SJCRH30 (cell line): ENCODE data around the gene ADAM8. TPM values are rescaled to one million over a fixed set of nuclear protein-coding genes. Genes with fewer than 3 reads are reported as not detected.

Experiments used
- DNase-seq, 2 experiments: peaks; one replicate each; pipeline ENCODE4 v3.0.0-alpha.2; 2015 to 2020
- H3K27ac ChIP-seq: fragments of 250-450 bp; sonication (Bioruptor Pico); 2 replicates; pipeline ENCODE4 v1.5.1; 2020; ENCODE audit warnings: mild to moderate bottlenecking, moderate library complexity
- H3K27me3 ChIP-seq: fragments of 250-450 bp; sonication (Bioruptor Pico); 2 replicates; pipeline ENCODE4 v1.5.1; 2020; ENCODE audit warnings: mild to moderate bottlenecking, moderate library complexity
- H3K36me3 ChIP-seq: fragments of 250-450 bp; sonication (Bioruptor Pico); 2 replicates; pipeline ENCODE4 v1.5.1; 2020; ENCODE audit warnings: mild to moderate bottlenecking, moderate library complexity
- H3K4me1 ChIP-seq: fragments of 250-450 bp; sonication (Bioruptor Pico); 2 replicates; pipeline ENCODE4 v1.5.1; 2020; ENCODE audit warnings: mild to moderate bottlenecking, moderate library complexity
- H3K4me3 ChIP-seq: fragments of 250-450 bp; sonication (Bioruptor Pico); 2 replicates; pipeline ENCODE4 v1.5.1; 2020; ENCODE audit warnings: mild to moderate bottlenecking, moderate library complexity
- H3K9me3 ChIP-seq: fragments of 250-450 bp; sonication (Bioruptor Pico); replicated peaks from 2 replicates; pipeline ENCODE4 v1.5.1; 2020; ENCODE audit warnings: mild to moderate bottlenecking, moderate library complexity
- total RNA-seq: library from RNA; depleted of rRNA; stranded (reverse); fragments of >200 nt; shearing (Covaris generic); gene quantifications from 2 replicates; pipeline ENCODE4 v1.2.3, GENCODE V29; 2014

The ADAM8 gene
- total RNA-seq, 1 experiment from 2014 or later, result 0.67 TPM

GRCh38 chr10:133258818-133259601 is 17.7 kb downstream of the ADAM8 start:
- Histone ChIP-seq H3K4me3 (no peak overlapping the region), H3K36me3 (no peaks in the 10 kb centered on the region), H3K27me3 (no peaks in the 10 kb centered on the region), H3K9me3 (no peaks in the 10 kb centered on the region), H3K4me1 (peaks cover 23% of the 10 kb centered on the region), H3K27ac (peak overlapping the region; percentile 63)
- peak; percentile 86 to 89 for DNase-seq

- H3K27me3 ChIP-seq, result no peaks in the 10 kb centered on the region
- no peak overlapping the region; the same call in 1 of the 2 replicates for H3K4me3 ChIP-seq
- DNase-seq, result no peak
- peak overlapping the region; percentile 63 for H3K27ac ChIP-seq
- no peaks in the 10 kb centered on the region for H3K9me3 ChIP-seq
- H3K4me1 ChIP-seq, result peaks cover 23% of the 10 kb centered on the region
- H3K36me3 ChIP-seq, result no peaks in the 10 kb centered on the region
Measured at GRCh38 chr10:133258066-133258817, 18.4 kb downstream of the ADAM8 start.

DNA sequence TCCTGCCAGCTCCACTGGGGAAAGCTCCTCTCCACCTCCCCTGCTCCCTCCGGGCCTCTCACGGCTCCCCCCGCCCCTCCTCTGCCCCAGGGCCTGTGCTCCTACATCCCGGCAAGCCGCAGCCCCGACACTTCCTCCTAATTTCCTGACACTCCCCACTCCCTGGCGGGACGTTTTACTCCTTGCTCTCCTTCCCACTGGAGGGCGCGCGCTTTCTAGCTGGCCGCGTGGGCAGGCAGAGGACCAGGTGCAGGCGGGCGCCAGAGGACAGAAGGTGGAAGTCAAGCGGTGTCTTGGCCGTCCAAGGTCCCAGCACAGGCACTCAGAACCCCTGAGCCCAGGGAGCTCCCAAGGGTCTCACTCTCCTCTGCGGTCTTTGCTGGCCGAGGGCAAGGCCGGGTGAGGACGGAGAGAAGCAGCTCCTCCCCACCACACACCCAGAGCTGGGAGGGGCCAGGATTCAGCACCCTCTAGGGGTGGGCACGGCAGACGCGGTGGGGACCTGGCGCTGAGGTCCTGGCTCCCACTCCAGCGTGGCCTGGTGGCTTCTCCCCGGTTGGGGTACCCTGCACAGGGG is 19.1 kb downstream of the ADAM8 start:
- H3K27ac ChIP-seq, result no peak overlapping the region
- H3K36me3 ChIP-seq, result no peaks in the 10 kb centered on the region
- peaks cover 23% of the 10 kb centered on the region for H3K4me1 ChIP-seq
- DNase-seq, result peak; percentile 50 to 66
- peak overlapping the region; percentile 35 for H3K4me3 ChIP-seq
- H3K9me3 ChIP-seq, result no peaks in the 10 kb centered on the region
- no peaks in the 10 kb centered on the region for H3K27me3 ChIP-seq

DNA sequence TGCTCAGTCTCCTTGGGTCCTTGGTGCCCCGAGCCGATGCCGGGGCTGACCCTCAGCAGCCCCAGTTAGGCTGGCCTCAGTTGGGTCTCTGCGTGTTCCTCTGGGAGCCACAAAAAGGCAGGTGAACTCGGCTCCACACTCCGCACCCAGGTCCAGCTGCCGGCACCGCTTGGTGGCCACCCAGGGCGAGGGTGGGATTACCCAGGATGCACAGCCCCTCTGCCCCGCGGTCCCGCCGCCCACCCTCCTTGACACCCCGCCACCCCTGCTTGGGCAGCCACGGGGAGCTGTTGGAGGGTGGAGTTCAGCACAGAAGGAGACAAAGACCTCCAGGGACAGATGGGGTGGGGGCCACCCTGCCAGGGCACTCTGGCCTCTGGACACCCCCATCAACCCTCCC is 21.3 kb downstream of the ADAM8 start:
- no peak for DNase-seq
- Histone ChIP-seq H3K36me3 (no peaks in the 10 kb centered on the region), H3K4me1 (peaks cover 23% of the 10 kb centered on the region), H3K9me3 (no peaks in the 10 kb centered on the region), H3K4me3 (no peak overlapping the region), H3K27ac (no peak overlapping the region), H3K27me3 (no peaks in the 10 kb centered on the region)

DNA sequence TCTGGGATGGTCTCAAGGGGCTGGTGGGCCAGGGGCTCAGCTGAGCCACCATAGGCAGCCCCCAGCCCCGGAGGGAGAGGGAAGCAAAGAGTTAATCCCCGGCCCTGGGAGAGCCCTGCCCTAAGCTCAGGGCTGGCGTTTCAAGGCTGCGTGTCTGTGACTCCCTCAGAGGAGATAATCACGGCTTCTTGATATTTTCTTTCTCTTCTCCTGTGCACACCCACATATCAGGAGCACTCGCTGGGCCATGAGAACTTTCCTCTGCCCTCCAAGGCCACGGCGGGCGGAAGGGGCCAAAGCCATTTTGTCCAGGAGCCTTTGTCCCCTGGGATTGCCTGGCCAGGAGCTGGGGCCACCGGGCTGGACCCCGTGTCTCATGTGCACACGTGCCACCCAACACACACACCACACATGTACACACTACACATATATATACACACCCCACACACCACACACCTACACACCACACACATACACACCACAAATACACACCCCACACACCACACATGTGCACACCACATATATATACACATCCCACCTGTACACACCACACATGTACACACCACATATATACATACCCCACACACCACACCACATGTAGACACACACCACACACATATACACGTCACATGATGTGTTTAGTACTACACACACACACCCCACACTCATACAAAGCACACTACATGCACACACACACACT is 22.1 kb downstream of the ADAM8 start:
- DNase-seq, result no peak
- peaks cover 18% of the 10 kb centered on the region for H3K4me1 ChIP-seq
- no peaks in the 10 kb centered on the region for H3K27me3 ChIP-seq
- no peaks in the 10 kb centered on the region for H3K9me3 ChIP-seq
- H3K4me3 ChIP-seq, result no peak overlapping the region
- H3K36me3 ChIP-seq, result no peaks in the 10 kb centered on the region
- H3K27ac ChIP-seq, result no peak overlapping the region

DNA sequence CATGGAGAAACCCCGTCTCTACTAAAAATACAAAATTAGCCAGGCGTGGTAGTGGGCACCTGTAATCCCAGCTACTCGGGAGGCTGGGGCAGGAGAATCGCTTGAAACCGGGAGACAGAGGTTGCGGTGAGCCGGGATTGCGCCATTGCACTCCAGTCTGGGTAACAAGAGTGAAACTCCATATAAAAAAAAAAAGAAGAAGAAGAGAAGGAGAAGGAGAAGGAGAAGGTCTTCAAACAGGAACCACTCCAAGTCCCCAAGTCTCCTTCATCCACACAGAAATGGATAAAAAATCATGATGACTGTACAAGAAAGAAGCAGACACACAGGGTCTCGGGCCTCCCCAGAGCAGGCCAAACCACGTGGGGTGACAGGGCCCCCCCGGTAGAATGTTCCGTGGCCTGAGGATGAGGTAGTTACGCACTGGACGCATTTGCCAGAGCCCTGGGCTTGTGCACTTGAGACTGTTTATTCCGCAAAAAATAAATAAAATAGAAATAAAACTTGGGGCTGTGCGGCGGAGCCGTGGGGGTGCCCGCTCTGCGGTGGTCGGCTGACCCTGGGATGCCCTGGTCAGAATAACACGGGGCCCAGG is 23.2 kb downstream of the ADAM8 start:
- no peak overlapping the region for H3K27ac ChIP-seq
- peaks cover 13% of the 10 kb centered on the region for H3K4me1 ChIP-seq
- H3K36me3 ChIP-seq, result no peaks in the 10 kb centered on the region
- no peaks in the 10 kb centered on the region for H3K9me3 ChIP-seq
- H3K4me3 ChIP-seq, result no peak overlapping the region
- H3K27me3 ChIP-seq, result no peaks in the 10 kb centered on the region
- DNase-seq, result no peak

DNA sequence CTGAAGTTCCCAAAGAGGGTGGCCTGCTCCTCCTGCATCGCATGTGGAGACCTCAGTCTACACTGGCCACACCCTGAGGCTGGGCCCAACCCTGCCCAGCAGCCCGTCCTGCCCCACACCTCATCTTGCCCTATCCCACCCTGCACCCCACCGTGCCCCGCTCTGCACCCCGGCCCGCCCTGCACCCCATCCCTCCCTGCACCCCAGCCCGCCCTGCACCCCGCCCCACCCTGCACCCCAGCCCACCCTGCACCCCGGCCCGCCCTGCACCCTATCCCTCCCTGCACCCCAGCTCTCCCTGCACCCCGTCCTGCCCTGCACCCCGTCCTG is 24.5 kb downstream of the ADAM8 start:
- Histone ChIP-seq H3K27ac (no peak overlapping the region), H3K9me3 (no peaks in the 10 kb centered on the region), H3K4me3 (no peak overlapping the region), H3K4me1 (peaks cover 8% of the 10 kb centered on the region; the same call in 1 of the 2 replicates), H3K27me3 (no peaks in the 10 kb centered on the region), H3K36me3 (no peaks in the 10 kb centered on the region)
- DNase-seq, result no peak

- Histone ChIP-seq H3K27ac (no peak overlapping the region), H3K4me3 (peak overlapping the region; percentile 16; the same call in 1 of the 2 replicates), H3K4me1 (peaks cover 8% of the 10 kb centered on the region; the same call in 1 of the 2 replicates), H3K9me3 (no peaks in the 10 kb centered on the region), H3K27me3 (no peaks in the 10 kb centered on the region), H3K36me3 (no peaks in the 10 kb centered on the region)
- peak; percentile 49 for DNase-seq
Measured at GRCh38 chr10:133251388-133252222, 25.1 kb downstream of the ADAM8 start.

DNA sequence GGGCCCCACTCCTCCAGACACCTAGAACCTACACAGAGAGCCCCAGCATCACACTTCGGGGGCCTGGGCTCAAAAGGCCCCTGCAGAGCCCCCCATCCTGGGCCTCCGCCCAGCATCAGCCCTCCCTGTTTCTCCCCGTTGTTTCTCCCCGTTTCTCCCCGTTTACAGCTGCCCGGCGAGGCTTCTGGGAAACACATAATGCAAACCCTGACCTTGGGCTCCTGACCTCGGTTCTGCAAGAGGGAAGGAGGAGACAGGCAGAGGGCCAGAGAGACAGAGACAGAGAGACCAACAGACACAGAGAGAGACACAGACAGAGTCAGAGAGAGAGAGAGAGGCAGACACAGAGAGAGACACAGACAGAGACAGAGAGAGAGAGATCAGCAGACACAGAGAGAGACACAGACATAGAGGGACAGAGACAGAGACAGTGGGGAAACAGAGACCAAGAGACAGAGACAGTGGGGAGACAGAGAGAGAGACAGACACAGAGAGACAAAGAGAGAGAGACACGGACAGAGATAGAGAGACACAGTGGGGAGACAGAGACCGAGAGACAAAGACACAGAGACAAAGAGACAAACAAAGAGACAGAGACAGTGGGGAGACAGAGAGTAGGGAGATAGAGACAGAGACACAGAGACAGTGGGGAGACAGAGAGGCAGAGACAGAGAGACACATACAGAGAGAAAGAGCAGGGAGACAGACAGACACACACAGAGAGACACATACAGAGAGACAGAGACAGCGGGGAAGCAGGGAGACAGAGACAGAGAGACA is 26.5 kb downstream of the ADAM8 start:
- Histone ChIP-seq H3K27me3 (no peaks in the 10 kb centered on the region), H3K36me3 (no peaks in the 10 kb centered on the region), H3K4me1 (peaks cover 8% of the 10 kb centered on the region; the same call in 1 of the 2 replicates), H3K27ac (no peak overlapping the region), H3K4me3 (no peak overlapping the region), H3K9me3 (no peaks in the 10 kb centered on the region)
- no peak for DNase-seq

GRCh38 chr10:133249094-133249780 is 27.4 kb downstream of the ADAM8 start:
- DNase-seq, result no peak
- H3K9me3 ChIP-seq, result no peaks in the 10 kb centered on the region
- no peaks in the 10 kb centered on the region for H3K36me3 ChIP-seq
- no peak overlapping the region for H3K27ac ChIP-seq
- H3K4me1 ChIP-seq, result peaks cover 8% of the 10 kb centered on the region; the same call in 1 of the 2 replicates
- H3K27me3 ChIP-seq, result no peaks in the 10 kb centered on the region
- H3K4me3 ChIP-seq, result no peak overlapping the region

DNA sequence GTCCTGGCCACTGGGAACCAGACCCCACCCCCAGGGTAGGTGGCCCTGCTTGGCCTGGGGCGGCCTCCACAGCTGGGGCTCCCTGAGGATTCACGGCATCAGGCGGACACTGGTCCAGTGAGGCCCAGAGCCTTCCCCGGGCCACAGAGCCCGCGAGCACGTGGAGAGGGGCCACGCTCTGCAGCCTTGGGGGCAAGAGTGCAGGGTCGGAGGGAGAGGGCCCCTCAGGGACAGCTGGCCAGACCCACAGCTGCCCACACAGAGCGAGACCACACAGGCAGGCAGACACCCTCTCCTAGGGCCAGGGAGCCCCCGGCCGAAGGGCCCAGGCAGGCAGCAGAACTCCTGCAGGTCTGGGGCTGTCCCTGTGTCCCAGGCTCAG is 28.3 kb downstream of the ADAM8 start:
- peak; percentile 35 to 36 for DNase-seq
- H3K27me3 ChIP-seq, result no peaks in the 10 kb centered on the region
- H3K4me1 ChIP-seq, result peaks cover 8% of the 10 kb centered on the region; the same call in 1 of the 2 replicates
- H3K4me3 ChIP-seq, result no peak overlapping the region
- H3K9me3 ChIP-seq, result no peaks in the 10 kb centered on the region
- no peak overlapping the region for H3K27ac ChIP-seq
- no peaks in the 10 kb centered on the region for H3K36me3 ChIP-seq

DNA sequence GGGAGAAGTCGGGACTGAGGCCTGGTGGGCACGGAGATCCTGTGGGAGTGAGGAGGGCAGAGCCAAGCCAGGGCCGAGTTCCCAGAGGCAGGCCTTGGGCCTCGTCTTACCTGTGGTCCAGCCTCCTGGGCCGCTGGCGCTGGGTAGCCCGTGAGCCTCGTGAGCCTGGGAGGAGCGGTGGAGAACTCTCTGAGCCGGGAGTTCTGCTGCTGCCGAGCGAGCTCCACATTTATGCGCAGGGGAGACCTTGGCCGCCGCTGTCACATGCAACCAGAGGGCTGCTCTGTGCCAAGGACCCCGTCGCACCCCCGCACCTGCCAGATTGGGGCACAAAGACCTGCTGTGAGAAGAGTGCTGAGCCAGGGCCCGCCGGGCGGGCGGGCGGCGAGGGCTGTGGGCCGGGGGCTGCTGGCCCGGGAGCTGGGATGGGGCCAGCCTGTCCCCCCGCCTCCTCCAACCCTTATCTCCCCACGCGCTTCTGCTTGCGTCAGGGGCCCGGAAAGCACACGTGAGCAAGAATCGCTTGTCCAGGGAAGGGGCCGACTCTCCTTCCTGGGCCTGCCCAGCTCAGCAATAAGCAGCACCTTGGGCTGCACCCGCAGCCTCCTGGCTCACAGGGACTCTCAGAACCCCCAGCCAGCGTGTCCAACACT is 28.9 kb downstream of the ADAM8 start:
- DNase-seq, result no peak

More for the DNA sequence above, 28.9 kb downstream of the ADAM8 start:
- H3K36me3 ChIP-seq, result no peaks in the 10 kb centered on the region
- no peaks in the 10 kb centered on the region for H3K9me3 ChIP-seq
- H3K4me3 ChIP-seq, result no peak overlapping the region
- no peaks in the 10 kb centered on the region for H3K27me3 ChIP-seq
- H3K4me1 ChIP-seq, result peaks cover 8% of the 10 kb centered on the region; the same call in 1 of the 2 replicates
- H3K27ac ChIP-seq, result no peak overlapping the region
